Muscle of leg (tissue), 11 donors: Measurements from ENCODE around the gene BCDIN3D. TPM values are rescaled to one million over a fixed set of nuclear protein-coding genes. Genes with fewer than 3 reads are reported as not detected.

ENCODE experiments used
- DNase-seq: peaks from one replicate; pipeline ENCODE4 v3.0.0; 2013
- H3K27ac ChIP-seq: one replicate; pipeline ENCODE4 v1.5.1; 2013; ENCODE audit warnings: mild to moderate bottlenecking, low read length, control low read depth
- H3K27me3 ChIP-seq: one replicate; pipeline ENCODE4 v1.6.1; 2013; ENCODE audit warnings: low read length; ENCODE audit not compliant: control insufficient read depth, insufficient read depth
- H3K36me3 ChIP-seq: one replicate; pipeline ENCODE4 v1.6.1; 2013; ENCODE audit warnings: low read length; ENCODE audit not compliant: control insufficient read depth, insufficient read depth
- H3K4me1 ChIP-seq: one replicate; pipeline ENCODE4 v1.6.1; 2013; ENCODE audit warnings: low read length; ENCODE audit not compliant: control insufficient read depth, insufficient read depth
- H3K4me3 ChIP-seq: one replicate; pipeline ENCODE4 v1.5.1; 2013; ENCODE audit warnings: low read length, control low read depth
- H3K9me3 ChIP-seq: replicated peaks from 2 replicates; pipeline ENCODE4 v1.6.1; 2013; ENCODE audit warnings: low read depth, low read length; ENCODE audit not compliant: control insufficient read depth
- WGBS: methylation state at CpG from one replicate; pipeline ENCODE4 v1.1.5; 2013; ENCODE audit warnings: missing lambda C conversion rate; ENCODE audit not compliant: insufficient coverage; 5-methylcytosine and 5-hydroxymethylcytosine counted together
- polyA plus RNA-seq, 8 donors: library from polyadenylated mRNA; unstranded; fragments of 120-200 nt; gene quantifications; one replicate each; pipeline versions ENCODE4 v1.2.1 to v1.2.3, GENCODE V29; 2013; ENCODE audit warnings: inconsistent platforms in 1 of 8, low replicate concordance in 1 of 8; ENCODE audit not compliant: insufficient read length in 8 of 8, insufficient read depth in 1 of 8
- total RNA-seq: library from RNA; stranded (reverse); fragments of 120-200 nt; gene quantifications from one replicate; pipeline ENCODE4 v1.2.4, GENCODE V29; 2013

BCDIN3D gene
- total and polyA plus RNA-seq, 9 donors: 4.0 to 6.4 (median 5.4) TPM

GRCh38 chr12:49832836-49833421, 10.0 kb downstream of the BCDIN3D start:
- no peak for DNase-seq
- no peak overlapping the region for H3K27ac ChIP-seq
- H3K27me3 ChIP-seq: no peaks in the 10 kb centered on the region
- H3K9me3 ChIP-seq: no peaks in the 10 kb centered on the region
- no peak overlapping the region for H3K4me3 ChIP-seq
- no peaks in the 10 kb centered on the region for H3K36me3 ChIP-seq
- 68% methylated on average over 3 of the region's 5 CpGs for WGBS
- peaks cover 5% of the 10 kb centered on the region for H3K4me1 ChIP-seq

- Histone ChIP-seq H3K27me3 (no peaks in the 10 kb centered on the region), H3K4me3 (no peak overlapping the region), H3K27ac (no peak overlapping the region), H3K9me3 (no peaks in the 10 kb centered on the region), H3K36me3 (no peaks in the 10 kb centered on the region), H3K4me1 (peaks cover 11% of the 10 kb centered on the region)
- WGBS: no CpG with 5 or more reads among the region's 2 CpGs
- no peak for DNase-seq
Measured at GRCh38 chr12:49831717-49832116, 11.2 kb downstream of the BCDIN3D start.

GRCh38 chr12:49828133-49829091, 14.5 kb downstream of the BCDIN3D start, which contains the start of gene NCKAP5L:
NCKAP5L (minus strand) TSS chr12:49828413; CDS start chr12:49804044, 24,369 bp downstream.
- peaks cover 44% of the 10 kb centered on the region for H3K4me1 ChIP-seq
- WGBS: under 1% methylated on average over 30 of the region's 61 CpGs
- H3K27ac ChIP-seq: peak within 1 kb of the TSS; percentile 96
- peak; percentile 98 for DNase-seq
- H3K9me3 ChIP-seq: no peaks in the 10 kb centered on the region
- H3K27me3 ChIP-seq: no peaks in the 10 kb centered on the region
- peaks cover 12% of the 10 kb centered on the region for H3K36me3 ChIP-seq
- H3K4me3 ChIP-seq: peak within 1 kb of the TSS; percentile 68

GRCh38 chr12:49827401-49828099, 15.4 kb downstream of the BCDIN3D start:
- H3K9me3 ChIP-seq: no peaks in the 10 kb centered on the region
- peak overlapping the region; percentile 68 for H3K4me3 ChIP-seq
- peak; percentile 88 for DNase-seq
- peaks cover 50% of the 10 kb centered on the region for H3K4me1 ChIP-seq
- WGBS: 4% methylated on average over 17 of the region's 38 CpGs
- no peaks in the 10 kb centered on the region for H3K27me3 ChIP-seq
- peak overlapping the region; percentile 96 for H3K27ac ChIP-seq
- H3K36me3 ChIP-seq: peaks cover 15% of the 10 kb centered on the region

GRCh38 chr12:49827051-49827400, 15.9 kb downstream of the BCDIN3D start:
- Histone ChIP-seq H3K36me3 (peaks cover 15% of the 10 kb centered on the region), H3K4me1 (peaks cover 52% of the 10 kb centered on the region), H3K4me3 (peak overlapping the region; percentile 68), H3K9me3 (no peaks in the 10 kb centered on the region), H3K27ac (peak overlapping the region; percentile 96), H3K27me3 (no peaks in the 10 kb centered on the region)
- WGBS: 8% methylated on average over 4 of the region's 6 CpGs
- no peak for DNase-seq

- H3K4me3 ChIP-seq: peak overlapping the region; percentile 68
- DNase-seq: peak; percentile 78
- WGBS: 29% methylated on average over 1 of the region's 4 CpGs
Measured at GRCh38 chr12:49825971-49826421, 16.9 kb downstream of the BCDIN3D start.

GRCh38 chr12:49825360-49825970, 17.4 kb downstream of the BCDIN3D start:
- peak; percentile 88 for DNase-seq
- Histone ChIP-seq H3K36me3 (peaks cover 22% of the 10 kb centered on the region), H3K27ac (peak overlapping the region; percentile 96), H3K4me3 (peak overlapping the region; percentile 30), H3K9me3 (no peaks in the 10 kb centered on the region), H3K27me3 (no peaks in the 10 kb centered on the region), H3K4me1 (peaks cover 68% of the 10 kb centered on the region)
- WGBS: 8% methylated on average over 4 of the region's 5 CpGs

More at GRCh38 chr12:49825971-49826421, 16.9 kb downstream of the BCDIN3D start:
- H3K27me3 ChIP-seq: no peaks in the 10 kb centered on the region
- H3K9me3 ChIP-seq: no peaks in the 10 kb centered on the region
- H3K27ac ChIP-seq: peak overlapping the region; percentile 96
- H3K4me1 ChIP-seq: peaks cover 62% of the 10 kb centered on the region
- H3K36me3 ChIP-seq: peaks cover 19% of the 10 kb centered on the region

GRCh38 chr12:49824895-49825294, 18.0 kb downstream of the BCDIN3D start:
- DNase-seq: peak; percentile 72
- H3K36me3 ChIP-seq: peaks cover 22% of the 10 kb centered on the region
- H3K27ac ChIP-seq: peak overlapping the region; percentile 96
- no peaks in the 10 kb centered on the region for H3K27me3 ChIP-seq
- no peaks in the 10 kb centered on the region for H3K9me3 ChIP-seq
- WGBS: 42% methylated on average over 3 of the region's 4 CpGs
- peak overlapping the region; percentile 25 for H3K4me3 ChIP-seq
- H3K4me1 ChIP-seq: peaks cover 71% of the 10 kb centered on the region

- H3K27me3 ChIP-seq: no peaks in the 10 kb centered on the region
- DNase-seq: no peak
- peak overlapping the region; percentile 96 for H3K27ac ChIP-seq
- peaks cover 25% of the 10 kb centered on the region for H3K36me3 ChIP-seq
- no peaks in the 10 kb centered on the region for H3K9me3 ChIP-seq
- H3K4me3 ChIP-seq: no peak overlapping the region
- peaks cover 72% of the 10 kb centered on the region for H3K4me1 ChIP-seq
- WGBS: 72% methylated on average over 5 of the region's 8 CpGs
Measured at GRCh38 chr12:49824416-49824815, 18.5 kb downstream of the BCDIN3D start.
